K562 (cell line): ENCODE results near the gene PPP1R16B. TPM values are rescaled to one million over a fixed set of nuclear protein-coding genes. Genes with fewer than 3 reads are reported as not detected.

ENCODE experiments used
- BCOR ChIP-seq: fragments of 450-650 bp; IDR thresholded peaks from 2 replicates; pipeline ENCODE4 v1.6.1; 2016
- CEBPG ChIP-seq, 3 experiments: fragments of 200-800 bp in 1 of 3; sonication (Bioruptor generic) in 1 of 3; sonication (generic) in 1 of 3; formaldehyde crosslinking in 1 of 3; IDR thresholded peaks in 2 of 3; conservative IDR thresholded peaks in 1 of 3; 2 replicates each; pipeline versions ENCODE4 v1.6.1 to v1.8.0; 2016 to 2022; ENCODE audit warnings: missing compliant biosample characterization in 2 of 3, missing genetic modification characterization in 2 of 3, mild to moderate bottlenecking in 1 of 3, missing genetic modification reagents in 1 of 3
- FOXJ3 ChIP-seq: sonication (generic); formaldehyde crosslinking; IDR thresholded peaks from 2 replicates; pipeline ENCODE4 v1.4.0; 2020; ENCODE audit warnings: mild to moderate bottlenecking, missing genetic modification reagents
- MECOM ChIP-seq: fragments of 250-450 bp; sonication (Bioruptor Pico); IDR thresholded peaks from 2 replicates; pipeline ENCODE4 v1.8.0; 2022; ENCODE audit warnings: inconsistent platforms
- NONO ChIP-seq, 2 experiments: fragments of 200-400 bp in 1 of 2; fragments of 450-650 bp in 1 of 2; formaldehyde crosslinking in 1 of 2; IDR thresholded peaks; 2 replicates each; pipeline ENCODE4 v1.6.1; 2017; ENCODE audit warnings: low read depth in 2 of 2, mild to moderate bottlenecking in 2 of 2, moderate library complexity in 2 of 2, low read length in 1 of 2
- PRMT5 ChIP-seq: sonication (generic); formaldehyde crosslinking; IDR thresholded peaks from 2 replicates; pipeline ENCODE4 v1.5.0; 2020; ENCODE audit warnings: missing genetic modification reagents
- TAL1 ChIP-seq: fragments of 450-650 bp; IDR thresholded peaks from 2 replicates; pipeline ENCODE4 v1.6.1; 2016; ENCODE audit warnings: mild to moderate bottlenecking
- XRCC5 ChIP-seq: fragments of 200-400 bp; formaldehyde crosslinking; IDR thresholded peaks from 2 replicates; pipeline ENCODE4 v1.6.1; 2017; ENCODE audit warnings: low read depth, mild to moderate bottlenecking, low read length
- polyA plus RNA-seq, 8 experiments: library from polyadenylated mRNA; depleted of rRNA in 4 of 8; stranded (reverse) in 5 of 8; unstranded in 3 of 8; fragments of >200 nt; fragmentation: Nextera tagmentation in 2 of 8; fragmentation: Illumina TruSeq in 1 of 8; extraction: Ambion mirVana in 2 of 8; extraction: Trizol in 1 of 8; gene quantifications; 2 replicates each; pipeline versions ENCODE4 v1.2.1 to v1.2.3, GENCODE V29; 2011 to 2014; ENCODE audit warnings: inconsistent platforms in 1 of 8, missing spikeins in 1 of 8
- total RNA-seq, 7 experiments: library from RNA; depleted of rRNA in 6 of 7; stranded (reverse); fragments of >200 nt in 6 of 7; fragmentation: Illumina TruSeq in 2 of 7; extraction: Trizol in 2 of 7; gene quantifications; 2 replicates each; pipeline versions ENCODE4 v1.2.1 to v1.2.3, GENCODE V29; 2011 to 2021; ENCODE audit warnings: low replicate concordance in 1 of 7
- TF ChIP-seq, protein P1 (sequence below): fragments of 450-650 bp; IDR thresholded peaks from 2 replicates; pipeline ENCODE4 v1.6.1; 2018; ENCODE audit not compliant: partially characterized antibody
- TF ChIP-seq, protein P2 (sequence below): fragments of 200-800 bp; sonication (Bioruptor generic); IDR thresholded peaks from 2 replicates; pipeline ENCODE4 v1.6.1; 2017; ENCODE audit warnings: missing genetic modification characterization, missing compliant biosample characterization
- TF ChIP-seq, protein P3 (sequence below), 2 experiments: fragments of 450-650 bp in 1 of 2; sonication (generic) in 1 of 2; formaldehyde crosslinking in 1 of 2; IDR thresholded peaks; 2 replicates each; pipeline versions ENCODE4 v1.7.1 to v1.9.0; 2016 to 2022; ENCODE audit warnings: inconsistent platforms in 1 of 2, mild to moderate bottlenecking in 1 of 2, missing genetic modification reagents in 1 of 2

PPP1R16B gene
- total and polyA plus RNA-seq, 9 of the 15 experiments (the other 6 are each of a cell fraction or from before 2014, with no cell fraction given) = 1.5 to 11.5 (median 6.8) TPM

DNA sequence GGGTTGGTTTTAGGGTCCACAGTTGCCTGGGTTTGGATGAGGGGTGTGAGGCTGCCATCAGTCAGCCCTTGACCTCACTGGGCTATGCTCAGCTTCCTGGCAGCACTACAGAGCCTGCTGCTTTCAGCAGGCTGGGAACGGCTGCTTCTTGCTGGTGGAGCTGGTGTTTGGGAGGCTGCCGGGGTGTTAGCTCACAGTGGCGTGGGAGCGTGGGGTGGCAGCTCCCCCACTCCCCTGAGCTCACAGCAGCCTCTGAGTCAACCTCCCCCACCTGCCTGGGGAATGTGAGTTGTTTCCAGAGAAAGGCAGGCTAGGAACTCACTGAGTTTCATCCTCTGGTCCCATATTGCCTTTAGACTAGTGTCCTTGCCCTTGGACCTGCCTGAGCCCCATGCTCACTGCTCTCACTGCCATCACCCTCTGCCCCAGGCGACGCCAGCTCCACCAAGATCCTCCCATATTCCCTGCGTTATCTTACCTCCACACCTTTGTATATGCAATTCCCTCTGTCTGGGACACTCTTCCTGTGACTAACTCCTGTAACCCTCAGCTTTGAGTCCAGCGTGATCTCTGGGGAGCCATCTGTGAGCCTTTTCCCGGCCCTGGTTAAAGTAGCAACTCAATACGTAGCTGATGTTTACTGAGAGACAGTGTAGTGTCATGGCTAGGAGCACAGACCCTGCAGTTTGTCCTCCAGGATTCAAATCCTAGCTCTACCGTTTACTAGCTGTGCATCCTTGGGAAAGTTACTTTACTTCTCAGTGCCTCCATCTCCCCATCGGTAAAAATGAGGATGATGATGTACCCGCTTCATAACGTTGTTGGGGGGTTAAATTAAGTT is 34.8 kb downstream of the PPP1R16B start (continued):
- no peak for TF ChIP-seq NONO (IDR thresholded peaks at IDR 0.05; ENCODE audit: low read depth in 2 of 2, low read length in 1 of 2)
- TF ChIP-seq CEBPG (CRISPR knock-in tag; IDR thresholded peaks at IDR 0.05) = 0 out of 2 replicates have a peak, but pooled peaks have one; percentile 15
- TF ChIP-seq CEBPG (tag; conservative IDR thresholded peaks at IDR 0.05 in 1 of 2, IDR thresholded peaks at IDR 0.05 in 1 of 2) = no peak
- TF ChIP-seq XRCC5 = no peak
- peak; percentile 32 for TF ChIP-seq TAL1
- TF ChIP-seq BCOR = no peak
- no peak for TF ChIP-seq PRMT5 (CRISPR knock-in tag)
- no peak for TF ChIP-seq MECOM
- no peak for TF ChIP-seq FOXJ3 (CRISPR knock-in tag)
- TF ChIP-seq, protein P1, sequence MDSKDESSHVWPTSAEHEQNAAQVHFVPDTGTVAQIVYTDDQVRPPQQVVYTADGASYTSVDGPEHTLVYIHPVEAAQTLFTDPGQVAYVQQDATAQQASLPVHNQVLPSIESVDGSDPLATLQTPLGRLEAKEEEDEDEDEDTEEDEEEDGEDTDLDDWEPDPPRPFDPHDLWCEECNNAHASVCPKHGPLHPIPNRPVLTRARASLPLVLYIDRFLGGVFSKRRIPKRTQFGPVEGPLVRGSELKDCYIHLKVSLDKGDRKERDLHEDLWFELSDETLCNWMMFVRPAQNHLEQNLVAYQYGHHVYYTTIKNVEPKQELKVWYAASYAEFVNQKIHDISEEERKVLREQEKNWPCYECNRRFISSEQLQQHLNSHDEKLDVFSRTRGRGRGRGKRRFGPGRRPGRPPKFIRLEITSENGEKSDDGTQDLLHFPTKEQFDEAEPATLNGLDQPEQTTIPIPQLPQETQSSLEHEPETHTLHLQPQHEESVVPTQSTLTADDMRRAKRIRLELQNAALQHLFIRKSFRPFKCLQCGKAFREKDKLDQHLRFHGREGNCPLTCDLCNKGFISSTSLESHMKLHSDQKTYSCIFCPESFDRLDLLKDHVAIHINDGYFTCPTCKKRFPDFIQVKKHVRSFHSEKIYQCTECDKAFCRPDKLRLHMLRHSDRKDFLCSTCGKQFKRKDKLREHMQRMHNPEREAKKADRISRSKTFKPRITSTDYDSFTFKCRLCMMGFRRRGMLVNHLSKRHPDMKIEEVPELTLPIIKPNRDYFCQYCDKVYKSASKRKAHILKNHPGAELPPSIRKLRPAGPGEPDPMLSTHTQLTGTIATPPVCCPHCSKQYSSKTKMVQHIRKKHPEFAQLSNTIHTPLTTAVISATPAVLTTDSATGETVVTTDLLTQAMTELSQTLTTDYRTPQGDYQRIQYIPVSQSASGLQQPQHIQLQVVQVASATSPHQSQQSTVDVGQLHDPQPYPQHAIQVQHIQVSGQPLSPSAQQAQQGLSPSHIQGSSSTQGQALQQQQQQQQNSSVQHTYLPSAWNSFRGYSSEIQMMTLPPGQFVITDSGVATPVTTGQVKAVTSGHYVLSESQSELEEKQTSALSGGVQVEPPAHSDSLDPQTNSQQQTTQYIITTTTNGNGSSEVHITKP = no peak
- TF ChIP-seq, protein P2, sequence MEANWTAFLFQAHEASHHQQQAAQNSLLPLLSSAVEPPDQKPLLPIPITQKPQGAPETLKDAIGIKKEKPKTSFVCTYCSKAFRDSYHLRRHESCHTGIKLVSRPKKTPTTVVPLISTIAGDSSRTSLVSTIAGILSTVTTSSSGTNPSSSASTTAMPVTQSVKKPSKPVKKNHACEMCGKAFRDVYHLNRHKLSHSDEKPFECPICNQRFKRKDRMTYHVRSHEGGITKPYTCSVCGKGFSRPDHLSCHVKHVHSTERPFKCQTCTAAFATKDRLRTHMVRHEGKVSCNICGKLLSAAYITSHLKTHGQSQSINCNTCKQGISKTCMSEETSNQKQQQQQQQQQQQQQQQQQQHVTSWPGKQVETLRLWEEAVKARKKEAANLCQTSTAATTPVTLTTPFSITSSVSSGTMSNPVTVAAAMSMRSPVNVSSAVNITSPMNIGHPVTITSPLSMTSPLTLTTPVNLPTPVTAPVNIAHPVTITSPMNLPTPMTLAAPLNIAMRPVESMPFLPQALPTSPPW = peak; percentile 36; the same call in 1 of the 2 replicates
- TF ChIP-seq, protein P3, sequence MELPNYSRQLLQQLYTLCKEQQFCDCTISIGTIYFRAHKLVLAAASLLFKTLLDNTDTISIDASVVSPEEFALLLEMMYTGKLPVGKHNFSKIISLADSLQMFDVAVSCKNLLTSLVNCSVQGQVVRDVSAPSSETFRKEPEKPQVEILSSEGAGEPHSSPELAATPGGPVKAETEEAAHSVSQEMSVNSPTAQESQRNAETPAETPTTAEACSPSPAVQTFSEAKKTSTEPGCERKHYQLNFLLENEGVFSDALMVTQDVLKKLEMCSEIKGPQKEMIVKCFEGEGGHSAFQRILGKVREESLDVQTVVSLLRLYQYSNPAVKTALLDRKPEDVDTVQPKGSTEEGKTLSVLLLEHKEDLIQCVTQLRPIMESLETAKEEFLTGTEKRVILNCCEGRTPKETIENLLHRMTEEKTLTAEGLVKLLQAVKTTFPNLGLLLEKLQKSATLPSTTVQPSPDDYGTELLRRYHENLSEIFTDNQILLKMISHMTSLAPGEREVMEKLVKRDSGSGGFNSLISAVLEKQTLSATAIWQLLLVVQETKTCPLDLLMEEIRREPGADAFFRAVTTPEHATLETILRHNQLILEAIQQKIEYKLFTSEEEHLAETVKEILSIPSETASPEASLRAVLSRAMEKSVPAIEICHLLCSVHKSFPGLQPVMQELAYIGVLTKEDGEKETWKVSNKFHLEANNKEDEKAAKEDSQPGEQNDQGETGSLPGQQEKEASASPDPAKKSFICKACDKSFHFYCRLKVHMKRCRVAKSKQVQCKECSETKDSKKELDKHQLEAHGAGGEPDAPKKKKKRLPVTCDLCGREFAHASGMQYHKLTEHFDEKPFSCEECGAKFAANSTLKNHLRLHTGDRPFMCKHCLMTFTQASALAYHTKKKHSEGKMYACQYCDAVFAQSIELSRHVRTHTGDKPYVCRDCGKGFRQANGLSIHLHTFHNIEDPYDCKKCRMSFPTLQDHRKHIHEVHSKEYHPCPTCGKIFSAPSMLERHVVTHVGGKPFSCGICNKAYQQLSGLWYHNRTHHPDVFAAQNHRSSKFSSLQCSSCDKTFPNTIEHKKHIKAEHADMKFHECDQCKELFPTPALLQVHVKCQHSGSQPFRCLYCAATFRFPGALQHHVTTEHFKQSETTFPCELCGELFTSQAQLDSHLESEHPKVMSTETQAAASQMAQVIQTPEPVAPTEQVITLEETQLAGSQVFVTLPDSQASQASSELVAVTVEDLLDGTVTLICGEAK (IDR thresholded peaks at IDR 0.05) = no peak
- TF ChIP-seq, protein P3 (CRISPR knock-in tag; IDR thresholded peaks at IDR 0.05) = no peak
